OCI-LY1 (cell line): ENCODE results near the gene ATF6.

Source experiments
- H2AFZ ChIP-seq: fragments of 200-600 bp; sonication (generic), shearing (Covaris generic); 2 replicates; pipeline ENCODE4 v1.6.0; 2014; ENCODE audit warnings: antibody characterized with exemption, mild to moderate bottlenecking, low read length
- H3F3A ChIP-seq: fragments of 200-600 bp; sonication (generic), shearing (Covaris generic); 2 replicates; pipeline ENCODE4 v1.6.0; 2014; ENCODE audit warnings: mild to moderate bottlenecking, antibody characterized with exemption, low read length, moderate library complexity; ENCODE audit not compliant: insufficient read depth
- H3K27ac ChIP-seq: fragments of 200-600 bp; sonication (generic); 2 replicates; pipeline ENCODE4 v1.5.1; 2014; ENCODE audit warnings: low read length, mixed run types, mild to moderate bottlenecking, low read depth; ENCODE audit not compliant: poor library complexity, severe bottlenecking
- H3K27me3 ChIP-seq: fragments of 200-600 bp; sonication (generic); 2 replicates; pipeline ENCODE4 v1.6.0; 2014; ENCODE audit warnings: antibody characterized with exemption, mild to moderate bottlenecking, low read length, moderate library complexity; ENCODE audit not compliant: insufficient read depth
- H3K36me3 ChIP-seq: fragments of 200-600 bp; sonication (generic); 2 replicates; pipeline ENCODE4 v1.6.1; 2014; ENCODE audit warnings: mild to moderate bottlenecking, antibody characterized with exemption, low read length, moderate library complexity, mixed read lengths; ENCODE audit not compliant: insufficient read depth
- H3K4me1 ChIP-seq: fragments of 200-600 bp; sonication (generic); 2 replicates; pipeline ENCODE4 v1.5.1; 2014; ENCODE audit warnings: mild to moderate bottlenecking, low read length, moderate library complexity; ENCODE audit not compliant: insufficient read depth, severe bottlenecking
- H3K4me2 ChIP-seq: fragments of 200-600 bp; sonication (generic), shearing (Covaris generic); 2 replicates; pipeline ENCODE4 v1.6.1; 2014; ENCODE audit warnings: low read length
- H3K4me3 ChIP-seq: fragments of 200-600 bp; sonication (generic); 2 replicates; pipeline ENCODE4 v1.5.1; 2014; ENCODE audit warnings: low read length, low read depth, mild to moderate bottlenecking, mixed read lengths; ENCODE audit not compliant: poor library complexity, severe bottlenecking
- H3K79me2 ChIP-seq: fragments of 200-600 bp; shearing (Covaris generic); 2 replicates; pipeline ENCODE4 v1.6.1; 2016; ENCODE audit warnings: mixed run types, low read length, mixed read lengths; ENCODE audit not compliant: insufficient read depth
- H3K9ac ChIP-seq: fragments of 200-600 bp; sonication (generic), shearing (Covaris generic); 2 replicates; pipeline ENCODE4 v1.6.1; 2014; ENCODE audit warnings: mild to moderate bottlenecking, low read length, mixed read lengths
- H3K9me2 ChIP-seq: fragments of 200-600 bp; sonication (generic), shearing (Covaris generic); 2 replicates; pipeline ENCODE4 v1.6.1; 2014; ENCODE audit warnings: low read depth, mild to moderate bottlenecking, low read length, mixed read lengths
- H3K9me3 ChIP-seq: fragments of 200-600 bp; shearing (Covaris generic); 2 replicates; pipeline ENCODE4 v1.6.1; 2014; ENCODE audit warnings: low read length, mixed read lengths
- H4K20me1 ChIP-seq: fragments of 200-600 bp; sonication (generic), shearing (Covaris generic); 2 replicates; pipeline ENCODE4 v1.6.0; 2016; ENCODE audit warnings: mild to moderate bottlenecking, low read length; ENCODE audit not compliant: insufficient read depth
- EZH2 ChIP-seq: fragments of 200-600 bp; sonication (generic), shearing (Covaris generic); IDR thresholded peaks from 2 replicates; pipeline ENCODE4 v1.8.0; 2017; ENCODE audit warnings: borderline replicate concordance, mixed run types, mild to moderate bottlenecking, antibody characterized with exemption, low read length, moderate library complexity, mixed read lengths
- TF ChIP-seq, protein P1 (sequence below): fragments of 200-600 bp; sonication (generic), shearing (Covaris generic); IDR thresholded peaks from 2 replicates; pipeline ENCODE4 v1.5.1; 2017; ENCODE audit warnings: mild to moderate bottlenecking, antibody characterized with exemption, low read length, moderate library complexity, mixed read lengths

ATF6 gene

DNA sequence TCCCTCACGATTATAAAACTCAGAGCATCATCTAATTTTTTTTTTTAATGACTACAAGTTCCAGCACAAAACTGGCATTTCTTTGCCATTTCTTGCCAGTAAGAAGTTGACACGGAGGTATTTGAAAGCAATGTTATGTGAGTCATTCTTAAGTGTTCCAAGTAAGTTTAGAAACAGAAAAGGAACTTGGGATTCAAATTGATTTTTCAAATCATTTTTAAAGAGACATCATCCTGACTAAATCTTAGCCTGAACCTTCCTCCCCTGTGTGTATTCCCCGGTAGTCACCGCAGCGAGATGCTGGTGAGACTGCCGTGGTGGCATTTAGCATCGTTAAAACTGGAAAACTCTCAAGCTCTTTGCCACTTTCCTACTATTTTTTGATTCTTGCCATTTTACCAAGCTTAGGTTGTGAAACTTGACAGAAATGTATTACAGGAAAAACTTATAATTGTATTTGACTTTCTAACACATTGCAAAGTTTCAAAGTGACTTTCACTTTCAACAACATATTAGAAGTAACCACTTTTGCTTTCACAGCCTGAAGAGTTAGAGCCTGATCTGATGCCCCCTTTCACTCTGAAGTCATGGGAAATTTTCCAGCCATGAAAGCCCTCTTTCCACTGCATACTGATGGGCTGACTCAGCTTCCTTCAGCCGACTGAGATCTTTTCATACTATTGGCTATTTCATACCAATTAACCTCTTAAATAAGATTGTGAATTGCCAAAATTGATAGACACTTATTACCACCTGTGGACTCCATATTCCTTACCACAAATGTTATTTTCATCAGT is 196.2 kb downstream of the ATF6 start:
- peak overlapping the region; percentile 5 for H3K4me3 ChIP-seq
- H3K36me3 ChIP-seq: peaks cover 7% of the 10 kb centered on the region; the same call in 1 of the 2 replicates
- peaks cover 3% of the 10 kb centered on the region for H3K4me1 ChIP-seq
- H3K9me3 ChIP-seq: no peaks in the 10 kb centered on the region
- H3K9me2 ChIP-seq: no peaks in the 10 kb centered on the region
- H3K9ac ChIP-seq: no peak overlapping the region
- peak overlapping the region; percentile 44 for H3K4me2 ChIP-seq
- H3K27ac ChIP-seq: no peak overlapping the region
- H4K20me1 ChIP-seq: no peaks in the 10 kb centered on the region
- H3F3A ChIP-seq: no peaks in the 10 kb centered on the region
- H2AFZ ChIP-seq: no peak overlapping the region
- TF ChIP-seq, protein P1, sequence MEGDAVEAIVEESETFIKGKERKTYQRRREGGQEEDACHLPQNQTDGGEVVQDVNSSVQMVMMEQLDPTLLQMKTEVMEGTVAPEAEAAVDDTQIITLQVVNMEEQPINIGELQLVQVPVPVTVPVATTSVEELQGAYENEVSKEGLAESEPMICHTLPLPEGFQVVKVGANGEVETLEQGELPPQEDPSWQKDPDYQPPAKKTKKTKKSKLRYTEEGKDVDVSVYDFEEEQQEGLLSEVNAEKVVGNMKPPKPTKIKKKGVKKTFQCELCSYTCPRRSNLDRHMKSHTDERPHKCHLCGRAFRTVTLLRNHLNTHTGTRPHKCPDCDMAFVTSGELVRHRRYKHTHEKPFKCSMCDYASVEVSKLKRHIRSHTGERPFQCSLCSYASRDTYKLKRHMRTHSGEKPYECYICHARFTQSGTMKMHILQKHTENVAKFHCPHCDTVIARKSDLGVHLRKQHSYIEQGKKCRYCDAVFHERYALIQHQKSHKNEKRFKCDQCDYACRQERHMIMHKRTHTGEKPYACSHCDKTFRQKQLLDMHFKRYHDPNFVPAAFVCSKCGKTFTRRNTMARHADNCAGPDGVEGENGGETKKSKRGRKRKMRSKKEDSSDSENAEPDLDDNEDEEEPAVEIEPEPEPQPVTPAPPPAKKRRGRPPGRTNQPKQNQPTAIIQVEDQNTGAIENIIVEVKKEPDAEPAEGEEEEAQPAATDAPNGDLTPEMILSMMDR: no peak
- no peak for TF ChIP-seq EZH2
- no peaks in the 10 kb centered on the region for H3K27me3 ChIP-seq
- H3K79me2 ChIP-seq: no peaks in the 10 kb centered on the region

DNA sequence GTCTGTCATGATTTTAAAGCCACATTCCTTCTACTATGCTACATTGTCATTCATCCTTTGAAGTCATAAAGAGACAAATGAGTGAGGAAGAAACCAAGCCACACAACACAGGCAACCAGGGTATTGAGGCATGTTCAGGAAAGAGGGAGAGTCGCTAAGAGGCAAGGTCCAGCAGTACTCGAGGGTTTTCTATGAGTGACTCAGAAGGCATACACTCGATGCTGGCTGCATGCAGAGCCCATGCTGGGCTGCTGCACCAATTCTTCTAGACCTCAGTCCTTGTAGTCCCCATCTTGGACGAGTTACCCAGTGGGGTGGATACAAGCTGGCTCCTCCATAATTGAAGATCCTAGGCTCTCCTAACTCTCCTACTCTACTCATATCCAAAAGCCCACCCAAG is 199.9 kb downstream of the ATF6 start:
- H4K20me1 ChIP-seq: no peaks in the 10 kb centered on the region
- H3K9me2 ChIP-seq: no peaks in the 10 kb centered on the region
- H2AFZ ChIP-seq: no peak overlapping the region
- no peaks in the 10 kb centered on the region for H3F3A ChIP-seq
- H3K4me2 ChIP-seq: no peak overlapping the region
- no peak overlapping the region for H3K27ac ChIP-seq
- no peaks in the 10 kb centered on the region for H3K79me2 ChIP-seq
- H3K36me3 ChIP-seq: no peaks in the 10 kb centered on the region
- no peaks in the 10 kb centered on the region for H3K27me3 ChIP-seq
- no peak overlapping the region for H3K9ac ChIP-seq
- no peaks in the 10 kb centered on the region for H3K9me3 ChIP-seq
- TF ChIP-seq, protein P1: no peak
- no peak overlapping the region for H3K4me3 ChIP-seq
- peaks cover 3% of the 10 kb centered on the region for H3K4me1 ChIP-seq

DNA sequence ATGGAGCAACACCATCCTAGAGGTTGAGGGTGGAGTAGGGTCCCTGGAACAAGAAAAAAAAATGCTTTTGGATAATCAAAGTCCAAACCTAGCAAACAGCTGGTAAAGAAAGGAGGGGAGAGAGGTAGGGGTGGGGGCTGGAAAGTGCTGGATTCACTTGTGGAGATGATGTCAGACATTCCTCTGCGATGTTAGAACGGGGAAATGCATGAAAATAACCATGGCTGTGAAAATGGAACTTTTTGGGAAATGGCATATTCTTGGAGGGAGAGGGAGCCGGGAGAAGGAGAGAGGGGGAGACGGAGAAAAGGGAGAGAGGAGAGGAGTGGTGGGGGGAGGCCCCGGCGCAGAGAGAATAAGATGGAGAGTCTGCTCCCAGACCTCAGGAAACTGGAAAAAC is 203.9 kb downstream of the ATF6 start:
- no peaks in the 10 kb centered on the region for H3K27me3 ChIP-seq
- H3K36me3 ChIP-seq: no peaks in the 10 kb centered on the region
- H4K20me1 ChIP-seq: no peaks in the 10 kb centered on the region
- H3K4me2 ChIP-seq: no peak overlapping the region
- no peaks in the 10 kb centered on the region for H3K4me1 ChIP-seq
- no peak overlapping the region for H3K27ac ChIP-seq
- no peaks in the 10 kb centered on the region for H3K9me2 ChIP-seq
- H3K79me2 ChIP-seq: no peaks in the 10 kb centered on the region
- no peak overlapping the region for H2AFZ ChIP-seq
- H3K9ac ChIP-seq: no peak overlapping the region
- TF ChIP-seq, protein P1: no peak
- no peak for TF ChIP-seq EZH2
- no peaks in the 10 kb centered on the region for H3K9me3 ChIP-seq
- no peaks in the 10 kb centered on the region for H3F3A ChIP-seq
- H3K4me3 ChIP-seq: no peak overlapping the region
